AG08396 (cell line): ENCODE measurements around the gene NSMCE1.

Source experiments
- DNase-seq: peaks from one replicate; pipeline ENCODE4 v3.0.0; 2012; ENCODE audit warnings: low spot score, mixed read lengths

The NSMCE1 gene

GRCh38 chr16:27268376-27269299 lies at the start of gene NSMCE1:
TSS of gene NSMCE1 (minus strand) at chr16:27268772. CDS start at chr16:27257570, 11,202 bp downstream.
- peak; percentile 96 for DNase-seq

- no peak for DNase-seq
These were observed 49.3 kb upstream of the NSMCE1 start for GRCh38 chr16:27317738-27318391.

- DNase-seq: no peak
These were observed 48.7 kb upstream of the NSMCE1 start for GRCh38 chr16:27317320-27317719.

- no peak for DNase-seq
These were observed 47.6 kb upstream of the NSMCE1 start for GRCh38 chr16:27316038-27316680.

- no peak for DNase-seq
These were observed 46.9 kb upstream of the NSMCE1 start for GRCh38 chr16:27315333-27316037.

GRCh38 chr16:27314986-27315332 lies 46.4 kb upstream of the NSMCE1 start:
- DNase-seq: no peak

GRCh38 chr16:27314161-27314723 lies 45.7 kb upstream of the NSMCE1 start:
- peak; percentile 87 for DNase-seq

GRCh38 chr16:27313422-27314160 lies 45.0 kb upstream of the NSMCE1 start, which contains the start of gene IL4R:
TSS of gene IL4R (plus strand) at chr16:27313974. CDS start at chr16:27340204, 26,230 bp downstream.
- DNase-seq: peak; percentile 82

- no peak for DNase-seq
These were observed 44.2 kb upstream of the NSMCE1 start for GRCh38 chr16:27312580-27313421.

GRCh38 chr16:27311897-27312303 lies 43.3 kb upstream of the NSMCE1 start:
- no peak for DNase-seq

GRCh38 chr16:27311448-27311830 lies 42.9 kb upstream of the NSMCE1 start:
- DNase-seq: no peak

- DNase-seq: no peak
These were observed 42.2 kb upstream of the NSMCE1 start for GRCh38 chr16:27310576-27311447.

GRCh38 chr16:27308792-27309191 lies 40.2 kb upstream of the NSMCE1 start:
- no peak for DNase-seq

GRCh38 chr16:27305839-27306442 lies 37.4 kb upstream of the NSMCE1 start:
- DNase-seq: no peak

GRCh38 chr16:27304881-27305745 lies 36.5 kb upstream of the NSMCE1 start:
- DNase-seq: no peak

- no peak for DNase-seq
These were observed 35.5 kb upstream of the NSMCE1 start for GRCh38 chr16:27304102-27304501.

- DNase-seq: no peak
These were observed 34.9 kb upstream of the NSMCE1 start for GRCh38 chr16:27303256-27304100.
